HepG2 (cell line): Measurements from ENCODE around the gene NAA25.

Experiments
- FOSL1 ChIP-seq: sonication (generic); formaldehyde crosslinking; IDR thresholded peaks from 2 replicates; pipeline ENCODE4 v1.9.0; 2021; ENCODE audit warnings: missing genetic modification reagents, borderline replicate concordance
- MAFF ChIP-seq: IDR thresholded peaks from 2 replicates; pipeline ENCODE4 v1.6.1; 2011; ENCODE audit warnings: low read depth, low read length, improper control_type of control experiment
- NFE2L2 ChIP-seq: fragments of 150-350 bp; IDR thresholded peaks from 2 replicates; pipeline ENCODE4 v1.6.1; 2014; ENCODE audit warnings: low read length
- PHF5A ChIP-seq: IDR thresholded peaks from one replicate; pipeline ENCODE4 v1.6.1; 2018; ENCODE audit warnings: low read depth, missing genetic modification reagents; ENCODE audit not compliant: unreplicated experiment
- ZNF720 ChIP-seq: sonication (generic); formaldehyde crosslinking; IDR thresholded peaks from 2 replicates; pipeline ENCODE4 v1.4.0; 2020; ENCODE audit warnings: missing genetic modification reagents
- TF ChIP-seq, protein P1 (sequence below): sonication (generic); formaldehyde crosslinking; IDR thresholded peaks from 2 replicates; pipeline ENCODE4 v1.4.0; 2020; ENCODE audit warnings: mild to moderate bottlenecking, missing genetic modification reagents, borderline replicate concordance
- TF ChIP-seq, protein P2 (sequence below): sonication (generic); formaldehyde crosslinking; IDR thresholded peaks from 2 replicates; pipeline ENCODE4 v1.8.0; 2022; ENCODE audit warnings: missing genetic modification reagents, mild to moderate bottlenecking, borderline replicate concordance

DNA sequence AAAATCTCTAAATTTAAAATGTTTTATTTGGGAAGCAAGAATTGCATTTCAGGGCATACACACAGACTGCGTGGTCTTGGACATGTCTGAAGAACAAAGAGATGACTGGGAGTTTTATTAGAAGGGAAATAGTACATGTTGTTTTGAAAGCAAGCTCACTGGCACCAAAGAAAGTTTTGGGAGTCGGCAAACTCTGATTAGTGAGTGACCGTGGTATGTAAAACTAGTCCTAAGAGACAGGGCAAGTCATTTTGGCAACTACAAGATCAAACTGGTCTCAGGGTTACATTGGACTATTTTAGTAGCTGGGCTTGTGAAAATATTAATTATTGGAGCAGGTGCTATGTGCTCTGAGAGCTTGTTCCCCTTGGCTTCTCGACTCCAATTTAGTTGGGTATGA, 110.6 kb downstream of the NAA25 start:
- TF ChIP-seq FOSL1 (no peak), PHF5A (CRISPR knock-in tag) (no peak), NFE2L2 (no peak), MAFF (no peak), ZNF720 (CRISPR knock-in tag) (no peak)
- TF ChIP-seq, protein P1, sequence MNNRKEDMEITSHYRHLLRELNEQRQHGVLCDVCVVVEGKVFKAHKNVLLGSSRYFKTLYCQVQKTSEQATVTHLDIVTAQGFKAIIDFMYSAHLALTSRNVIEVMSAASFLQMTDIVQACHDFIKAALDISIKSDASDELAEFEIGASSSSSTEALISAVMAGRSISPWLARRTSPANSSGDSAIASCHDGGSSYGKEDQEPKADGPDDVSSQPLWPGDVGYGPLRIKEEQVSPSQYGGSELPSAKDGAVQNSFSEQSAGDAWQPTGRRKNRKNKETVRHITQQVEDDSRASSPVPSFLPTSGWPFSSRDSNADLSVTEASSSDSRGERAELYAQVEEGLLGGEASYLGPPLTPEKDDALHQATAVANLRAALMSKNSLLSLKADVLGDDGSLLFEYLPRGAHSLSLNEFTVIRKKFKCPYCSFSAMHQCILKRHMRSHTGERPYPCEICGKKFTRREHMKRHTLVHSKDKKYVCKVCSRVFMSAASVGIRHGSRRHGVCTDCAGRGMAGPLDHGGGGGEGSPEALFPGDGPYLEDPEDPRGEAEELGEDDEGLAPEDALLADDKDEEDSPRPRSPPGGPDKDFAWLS (CRISPR knock-in tag), result no peak
- TF ChIP-seq, protein P2, sequence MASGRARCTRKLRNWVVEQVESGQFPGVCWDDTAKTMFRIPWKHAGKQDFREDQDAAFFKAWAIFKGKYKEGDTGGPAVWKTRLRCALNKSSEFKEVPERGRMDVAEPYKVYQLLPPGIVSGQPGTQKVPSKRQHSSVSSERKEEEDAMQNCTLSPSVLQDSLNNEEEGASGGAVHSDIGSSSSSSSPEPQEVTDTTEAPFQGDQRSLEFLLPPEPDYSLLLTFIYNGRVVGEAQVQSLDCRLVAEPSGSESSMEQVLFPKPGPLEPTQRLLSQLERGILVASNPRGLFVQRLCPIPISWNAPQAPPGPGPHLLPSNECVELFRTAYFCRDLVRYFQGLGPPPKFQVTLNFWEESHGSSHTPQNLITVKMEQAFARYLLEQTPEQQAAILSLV (CRISPR knock-in tag), result no peak
